Gastrocnemius medialis (tissue), 4 donors: Measurements from ENCODE around the gene MAP2K5.

Experiments used
- CTCF ChIP-seq, 5 experiments: fragments of 450-650 bp in 3 of 5; fragments of 200-600 bp in 2 of 5; sonication (generic) in 2 of 5; IDR thresholded peaks in 4 of 5; conservative IDR thresholded peaks in 1 of 5; 1 replicate in 4 of 5; 2 replicates in 1 of 5; pipeline ENCODE4 v1.5.1; 2016 to 2019; ENCODE audit warnings: antibody characterized with exemption in 5 of 5, mild to moderate bottlenecking in 3 of 5, moderate library complexity in 3 of 5
- POLR2A ChIP-seq, 2 donors: fragments of 450-650 bp; IDR thresholded peaks; one replicate each; pipeline ENCODE4 v1.6.1; 2017; ENCODE audit warnings: antibody characterized with exemption in 2 of 2, mild to moderate bottlenecking in 2 of 2, moderate library complexity in 2 of 2

DNA sequence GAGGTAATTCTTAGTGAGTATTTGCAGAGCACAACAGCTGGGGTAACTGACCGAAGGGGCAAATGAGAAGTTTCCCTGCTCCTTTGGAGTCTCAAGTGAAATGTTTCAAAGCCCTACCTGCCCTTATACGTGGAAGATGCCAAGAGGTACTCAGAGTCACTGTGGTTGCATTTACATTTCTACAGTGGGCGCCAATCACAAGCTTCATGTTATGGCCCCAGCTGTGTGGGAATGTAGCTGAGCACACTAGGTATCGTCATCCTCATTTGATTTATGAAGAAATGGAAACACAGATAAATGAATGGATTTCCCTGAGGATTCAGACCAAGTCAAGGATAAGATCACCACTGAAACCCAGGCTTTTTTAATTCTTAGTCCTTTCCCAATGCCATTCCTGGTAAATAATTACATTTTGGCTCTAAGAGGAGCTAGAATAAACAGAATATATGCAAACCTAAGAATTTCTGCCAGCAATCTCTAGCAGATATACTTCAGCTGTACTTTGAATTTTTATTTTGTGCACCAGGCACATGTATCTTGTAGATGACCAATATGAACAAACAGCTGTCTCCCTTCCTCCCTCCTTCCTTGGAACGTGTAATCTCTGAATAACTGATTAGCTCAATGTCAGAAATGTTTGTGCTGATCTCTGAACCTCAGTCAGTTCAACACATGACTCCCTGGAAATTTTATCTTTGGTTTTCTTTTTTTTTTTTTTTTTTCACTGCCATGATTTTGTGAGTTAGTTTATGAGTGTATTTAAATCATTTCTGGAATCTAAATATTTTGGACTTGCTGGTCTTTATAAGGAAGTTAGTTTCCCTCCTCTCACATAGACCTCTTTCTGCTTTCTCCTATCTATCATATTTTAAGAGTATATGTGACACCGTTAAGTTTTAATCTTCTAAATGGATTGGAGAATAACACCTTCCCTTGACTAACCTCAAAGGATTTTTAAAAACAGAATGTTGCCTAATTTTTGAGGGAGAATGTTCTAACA, 69.2 kb downstream of the MAP2K5 start:
- no peak for TF ChIP-seq CTCF (IDR thresholded peaks at IDR 0.05 in 4 of 5, conservative IDR thresholded peaks at IDR 0.05 in 1 of 5)
- no peak for TF ChIP-seq POLR2A (IDR thresholded peaks at IDR 0.05)
